HG03025 (cell line): ENCODE measurements around the gene KLF12.

Experiments used
- ATAC-seq: cut with Tn5 transposase; IDR thresholded peaks from one replicate; pipeline ENCODE4 v1.9.1; 2021; ENCODE audit warnings: mild to moderate bottlenecking, moderate library complexity; ENCODE audit not compliant: unreplicated experiment, low FRiP score

The KLF12 gene

GRCh38 chr13:74134221-74134776, at the start of gene KLF12:
Gene KLF12, minus strand, starts transcription at chr13:74134404.
- peak; percentile 57 for ATAC-seq

- ATAC-seq, result no peak
These were observed 48.3 kb upstream of the KLF12 start for GRCh38 chr13:74182491-74182890.

- no peak for ATAC-seq
These were observed 40.6 kb upstream of the KLF12 start for GRCh38 chr13:74174810-74175209.

GRCh38 chr13:74173822-74174221, 39.6 kb upstream of the KLF12 start:
- no peak for ATAC-seq

GRCh38 chr13:74171641-74172040, 37.4 kb upstream of the KLF12 start:
- ATAC-seq, result no peak

- ATAC-seq, result no peak
These were observed 35.5 kb upstream of the KLF12 start for GRCh38 chr13:74169676-74170075.

- no peak for ATAC-seq
These were observed 34.1 kb upstream of the KLF12 start for GRCh38 chr13:74168263-74168675.

- no peak for ATAC-seq
These were observed 32.2 kb upstream of the KLF12 start for GRCh38 chr13:74166261-74167004.

- no peak for ATAC-seq
These were observed 28.6 kb upstream of the KLF12 start for GRCh38 chr13:74162782-74163181.

- no peak for ATAC-seq
These were observed 27.9 kb upstream of the KLF12 start for GRCh38 chr13:74162135-74162534.

GRCh38 chr13:74158571-74159352, 24.6 kb upstream of the KLF12 start:
- no peak for ATAC-seq

GRCh38 chr13:74158028-74158427, 23.8 kb upstream of the KLF12 start:
- ATAC-seq, result peak; percentile 48

- no peak for ATAC-seq
These were observed 20.8 kb upstream of the KLF12 start for GRCh38 chr13:74154981-74155380.

- ATAC-seq, result no peak
These were observed 19.1 kb upstream of the KLF12 start for GRCh38 chr13:74153316-74153715.

- no peak for ATAC-seq
These were observed 17.7 kb upstream of the KLF12 start for GRCh38 chr13:74151859-74152258.

GRCh38 chr13:74148352-74148751, 14.1 kb upstream of the KLF12 start:
- no peak for ATAC-seq

GRCh38 chr13:74145249-74145975, 11.2 kb upstream of the KLF12 start:
- ATAC-seq, result no peak

GRCh38 chr13:74144269-74144668, 10.1 kb upstream of the KLF12 start:
- no peak for ATAC-seq

GRCh38 chr13:74142257-74142656, 8.1 kb upstream of the KLF12 start:
- no peak for ATAC-seq

GRCh38 chr13:74138241-74138640, 4.0 kb upstream of the KLF12 start:
- no peak for ATAC-seq

- no peak for ATAC-seq
These were observed 2.0 kb upstream of the KLF12 start for GRCh38 chr13:74136084-74136658.
